Gastrocnemius medialis (tissue), 4 donors: Measurements from ENCODE around the gene SASS6.

Experiments used
- CTCF ChIP-seq, 5 experiments: fragments of 450-650 bp in 3 of 5; fragments of 200-600 bp in 2 of 5; sonication (generic) in 2 of 5; IDR thresholded peaks in 4 of 5; conservative IDR thresholded peaks in 1 of 5; 1 replicate in 4 of 5; 2 replicates in 1 of 5; pipeline ENCODE4 v1.5.1; 2016 to 2019; ENCODE audit warnings: antibody characterized with exemption in 5 of 5, mild to moderate bottlenecking in 3 of 5, moderate library complexity in 3 of 5
- POLR2A ChIP-seq, 2 donors: fragments of 450-650 bp; IDR thresholded peaks; one replicate each; pipeline ENCODE4 v1.6.1; 2017; ENCODE audit warnings: antibody characterized with exemption in 2 of 2, mild to moderate bottlenecking in 2 of 2, moderate library complexity in 2 of 2

GRCh38 chr1:100038660-100039287, 94.0 kb downstream of the SASS6 start:
- TF ChIP-seq CTCF (IDR thresholded peaks at IDR 0.05 in 4 of 5, conservative IDR thresholded peaks at IDR 0.05 in 1 of 5) (no peak), POLR2A (IDR thresholded peaks at IDR 0.05) (no peak)
